ENCODE results near the gene ZC3H4. TPM values are rescaled to one million over a fixed set of nuclear protein-coding genes. Genes with fewer than 3 reads are reported as not detected.

The ZC3H4 gene
- total and polyA plus RNA-seq, 10 of the 15 experiments (the other 5 are each of a cell fraction or from before 2014, with no cell fraction given): 5.1 to 86.3 (median 15.5) TPM

- no peak for TF ChIP-seq E2F8 (IDR thresholded peaks at IDR 0.05; ENCODE audit: low read depth, partially characterized antibody)
Measured at GRCh38 chr19:47089767-47090350, 23.7 kb downstream of the ZC3H4 start (continued).

- DNase-seq (ENCODE audit: low read depth, low spot score) (no peak), ATAC-seq (no peak), FAIRE-seq (no peak)
- intact Hi-C loops (cut with micrococcal nuclease; ENCODE audit: unreplicated experiment): no loop called here
- Histone ChIP-seq H3K4me3 (no peak overlapping the region), H3K9ac (ENCODE audit: control insufficient read depth, insufficient read depth, low read length) (no peak overlapping the region), H3K27me3 (replicated peaks in 1 of 2; ENCODE audit: control insufficient read depth in 2 of 2, insufficient read depth in 2 of 2, low read length in 1 of 2) (no peaks in the 10 kb centered on the region), H4K20me1 (ENCODE audit: control insufficient read depth, insufficient read depth) (no peaks in the 10 kb centered on the region), H3K4me2 (ENCODE audit: control insufficient read depth, insufficient read depth) (no peak overlapping the region), H3K27ac (ENCODE audit: control insufficient read depth, insufficient read depth) (no peak overlapping the region), H3K79me2 (ENCODE audit: control insufficient read depth, insufficient read depth, low read length) (no peaks in the 10 kb centered on the region), H3K9me3 (replicated peaks; ENCODE audit: control insufficient read depth, insufficient read depth, low read length) (no peaks in the 10 kb centered on the region), H3K36me3 (ENCODE audit: control insufficient read depth in 2 of 2, insufficient read depth in 2 of 2, low read length in 1 of 2) (peaks cover 43 to 50% of the 10 kb centered on the region in 2 experiments), H3K4me1 (ENCODE audit: control insufficient read depth, insufficient read depth, low read length) (no peaks in the 10 kb centered on the region), H2AFZ (ENCODE audit: control insufficient read depth, low read depth, low read length) (no peak overlapping the region)
- SMC1A ChIA-PET (ENCODE audit: uncharacterized antibody, unreplicated experiment): no interaction called here
- POLR2A ChIA-PET: no interaction called here
- WGBS (ENCODE audit: insufficient coverage, insufficient replicate concordance, low lambda C conversion rate, missing lambda C conversion rate): 90% methylated on average over 15 of the region's 17 CpGs
- TF ChIP-seq PAX5 (IDR thresholded peaks at IDR 0.05; ENCODE audit: borderline replicate concordance, low read depth, low read length) (no peak), CEBPZ (IDR thresholded peaks at IDR 0.05; ENCODE audit: low read depth, low read length) (no peak), RCOR1 (conservative IDR thresholded peaks at IDR 0.05; ENCODE audit: low read depth, low read length) (no peak), SREBF2 (IDR thresholded peaks at IDR 0.05; ENCODE audit: low read length) (no peak)
- CTCF ChIA-PET: no interaction called here
- in situ Hi-C loops (cut with MboI): no loop called here
- BruUV-seq (replicated peaks): no TSS peak
- RAD21 ChIA-PET (ENCODE audit: unreplicated experiment): no interaction called here
Measured at GRCh38 chr19:47086280-47086679, 27.3 kb downstream of the ZC3H4 start.

Measured in GM12878 (cell line).